SKM-1 treated with dmso at 0.1 percent for 144 hours (cell line): ENCODE measurements around the gene EPB41L5.
"Not testable (repeated sequence)": the region's sequence is repeated elsewhere in the genome, so short reads cannot be mapped to it uniquely, and the experiment has no call there.

Experiments
- DNase-seq: peaks from one replicate; lab custom pipeline; 2025; ENCODE audit not compliant: unreplicated experiment; lab: John Stamatoyannopoulos, UW

Gene EPB41L5

GRCh38 chr2:120094795-120095194, 81.9 kb downstream of the EPB41L5 start:
- no peak for DNase-seq

GRCh38 chr2:120100627-120101026, 87.8 kb downstream of the EPB41L5 start:
- no peak for DNase-seq

GRCh38 chr2:120103723-120104467, 91.0 kb downstream of the EPB41L5 start:
- DNase-seq = no peak

- no peak for DNase-seq
These were observed 91.9 kb downstream of the EPB41L5 start for GRCh38 chr2:120104772-120105171.

GRCh38 chr2:120105360-120105759, 92.5 kb downstream of the EPB41L5 start:
- DNase-seq = no peak

GRCh38 chr2:120108049-120108448, 95.2 kb downstream of the EPB41L5 start:
- DNase-seq = no peak

- no peak for DNase-seq
These were observed 95.9 kb downstream of the EPB41L5 start for GRCh38 chr2:120108749-120109148.

GRCh38 chr2:120109186-120110061, 96.5 kb downstream of the EPB41L5 start:
- DNase-seq = peak; percentile 88

- DNase-seq = no peak
These were observed 97.1 kb downstream of the EPB41L5 start for GRCh38 chr2:120110062-120110362.

GRCh38 chr2:120110507-120110906, 97.6 kb downstream of the EPB41L5 start:
- DNase-seq = peak; percentile 61

GRCh38 chr2:120111193-120111592, 98.3 kb downstream of the EPB41L5 start:
- DNase-seq = peak; percentile 8

GRCh38 chr2:120118018-120118417, 105.1 kb downstream of the EPB41L5 start:
- no peak for DNase-seq

GRCh38 chr2:120118471-120118870, 105.6 kb downstream of the EPB41L5 start:
- DNase-seq = no peak

GRCh38 chr2:120121337-120121736, 108.5 kb downstream of the EPB41L5 start:
- not testable (repeated sequence) for DNase-seq

GRCh38 chr2:120123090-120123489, 110.2 kb downstream of the EPB41L5 start:
- DNase-seq = no peak

GRCh38 chr2:120125195-120125594, 112.3 kb downstream of the EPB41L5 start:
- no peak for DNase-seq

- DNase-seq = no peak
These were observed 115.3 kb downstream of the EPB41L5 start for GRCh38 chr2:120128216-120128615.

GRCh38 chr2:120132190-120132589, 119.3 kb downstream of the EPB41L5 start:
- DNase-seq = no peak

- no peak for DNase-seq
These were observed 119.8 kb downstream of the EPB41L5 start for GRCh38 chr2:120132691-120133090.

- DNase-seq = no peak
These were observed 120.8 kb downstream of the EPB41L5 start for GRCh38 chr2:120133572-120134244.

- no peak for DNase-seq
These were observed 121.4 kb downstream of the EPB41L5 start for GRCh38 chr2:120134263-120134662.

GRCh38 chr2:120135013-120135412, 122.1 kb downstream of the EPB41L5 start:
- not testable (repeated sequence) for DNase-seq
